ENCODE results near the gene ALG3.
A peak's percentile ranks its signal among the peaks of the same experiment; 100 is the strongest.

Gene ALG3

GRCh38 chr3:184249412-184250166 is 827 bp upstream of the ALG3 start, which contains the start of gene EEF1AKMT4:
Gene EEF1AKMT4 (plus strand): TSS chr3:184249672. CDS start chr3:184249695, 23 bp downstream.
- TF ChIP-seq POLR2A (IDR thresholded peaks at IDR 0.05; ENCODE audit: low read depth, low read length) (no peak), PAX5 (IDR thresholded peaks at IDR 0.05; ENCODE audit: insufficient read depth, low read length, severe bottlenecking) (peak; percentile 99), SPI1 (IDR thresholded peaks at IDR 0.05; ENCODE audit: low read depth, low read length) (peak; percentile 47)
- peak; percentile 92 for FAIRE-seq
- DNase-seq (ENCODE audit: insufficient read length, low spot score) = peak; percentile 93

GRCh38 chr3:184242297-184242685 is 6.5 kb downstream of the ALG3 start:
- TF ChIP-seq PAX5 (IDR thresholded peaks at IDR 0.05; ENCODE audit: insufficient read depth, low read length, severe bottlenecking) (no peak), POLR2A (IDR thresholded peaks at IDR 0.05; ENCODE audit: low read depth, low read length) (no peak), TAF1 (IDR thresholded peaks at IDR 0.05; ENCODE audit: low read depth, low read length) (no peak), POU2F2 (IDR thresholded peaks at IDR 0.05; ENCODE audit: low read depth, low read length) (no peak), POLR2AphosphoS5 (IDR thresholded peaks at IDR 0.05; ENCODE audit: low read depth, low read length) (no peak), SPI1 (IDR thresholded peaks at IDR 0.05; ENCODE audit: low read depth, low read length) (no peak)
- no peak for FAIRE-seq
- DNase-seq (ENCODE audit: insufficient read length, low spot score) = no peak

GRCh38 chr3:184241447-184242296 is 7.1 kb downstream of the ALG3 start:
- DNase-seq (ENCODE audit: insufficient read length, low spot score) (no peak), FAIRE-seq (no peak)
- no peak for TF ChIP-seq SPI1 (IDR thresholded peaks at IDR 0.05; ENCODE audit: low read depth, low read length)
- no peak for TF ChIP-seq TAF1 (IDR thresholded peaks at IDR 0.05; ENCODE audit: low read depth, low read length)
- TF ChIP-seq POU2F2 (IDR thresholded peaks at IDR 0.05; ENCODE audit: low read depth, low read length) = no peak
- TF ChIP-seq POLR2A (IDR thresholded peaks at IDR 0.05; ENCODE audit: low read depth, low read length) = no peak
- TF ChIP-seq POLR2AphosphoS5 (IDR thresholded peaks at IDR 0.05; ENCODE audit: low read depth, low read length) = no peak
- TF ChIP-seq PAX5 (IDR thresholded peaks at IDR 0.05; ENCODE audit: insufficient read depth, low read length, severe bottlenecking) = no peak

- TF ChIP-seq POU2F2 (IDR thresholded peaks at IDR 0.05; ENCODE audit: low read depth, low read length) (no peak), SPI1 (IDR thresholded peaks at IDR 0.05; ENCODE audit: low read depth, low read length) (no peak), TAF1 (IDR thresholded peaks at IDR 0.05; ENCODE audit: low read depth, low read length) (no peak), POLR2A (IDR thresholded peaks at IDR 0.05; ENCODE audit: low read depth, low read length) (no peak), PAX5 (IDR thresholded peaks at IDR 0.05; ENCODE audit: insufficient read depth, low read length, severe bottlenecking) (no peak), POLR2AphosphoS5 (IDR thresholded peaks at IDR 0.05; ENCODE audit: low read depth, low read length) (no peak)
- DNase-seq (ENCODE audit: insufficient read length, low spot score) (no peak), FAIRE-seq (no peak)
Observed at GRCh38 chr3:184241141-184241446, 7.7 kb downstream of the ALG3 start.

- no peak for DNase-seq (ENCODE audit: insufficient read length, low spot score)
- FAIRE-seq = no peak
- TF ChIP-seq PAX5 (IDR thresholded peaks at IDR 0.05; ENCODE audit: insufficient read depth, low read length, severe bottlenecking) = no peak
- no peak for TF ChIP-seq POLR2A (IDR thresholded peaks at IDR 0.05; ENCODE audit: low read depth, low read length)
- TF ChIP-seq POU2F2 (IDR thresholded peaks at IDR 0.05; ENCODE audit: low read depth, low read length) = no peak
- TF ChIP-seq SPI1 (IDR thresholded peaks at IDR 0.05; ENCODE audit: low read depth, low read length) = no peak
- no peak for TF ChIP-seq POLR2AphosphoS5 (IDR thresholded peaks at IDR 0.05; ENCODE audit: low read depth, low read length)
- TF ChIP-seq TAF1 (IDR thresholded peaks at IDR 0.05; ENCODE audit: low read depth, low read length) = no peak
Observed at GRCh38 chr3:184240384-184241140, 8.2 kb downstream of the ALG3 start.

- FAIRE-seq = no peak
- DNase-seq (ENCODE audit: insufficient read length, low spot score) = no peak
Observed at GRCh38 chr3:184239708-184240107, 9.1 kb downstream of the ALG3 start.

GRCh38 chr3:184239221-184239620 is 9.5 kb downstream of the ALG3 start:
- FAIRE-seq = no peak
- TF ChIP-seq POU2F2 (IDR thresholded peaks at IDR 0.05; ENCODE audit: low read depth, low read length) (no peak), PAX5 (IDR thresholded peaks at IDR 0.05; ENCODE audit: insufficient read depth, low read length, severe bottlenecking) (no peak), TAF1 (IDR thresholded peaks at IDR 0.05; ENCODE audit: low read depth, low read length) (no peak), POLR2A (IDR thresholded peaks at IDR 0.05; ENCODE audit: low read depth, low read length) (no peak)
- DNase-seq (ENCODE audit: insufficient read length, low spot score) = no peak

More at GRCh38 chr3:184239708-184240107, 9.1 kb downstream of the ALG3 start:
- TF ChIP-seq PAX5 (IDR thresholded peaks at IDR 0.05; ENCODE audit: insufficient read depth, low read length, severe bottlenecking) = no peak
- no peak for TF ChIP-seq POLR2A (IDR thresholded peaks at IDR 0.05; ENCODE audit: low read depth, low read length)
- TF ChIP-seq TAF1 (IDR thresholded peaks at IDR 0.05; ENCODE audit: low read depth, low read length) = no peak
- no peak for TF ChIP-seq POLR2AphosphoS5 (IDR thresholded peaks at IDR 0.05; ENCODE audit: low read depth, low read length)
- no peak for TF ChIP-seq SPI1 (IDR thresholded peaks at IDR 0.05; ENCODE audit: low read depth, low read length)
- no peak for TF ChIP-seq POU2F2 (IDR thresholded peaks at IDR 0.05; ENCODE audit: low read depth, low read length)

- TF ChIP-seq POLR2AphosphoS5 (IDR thresholded peaks at IDR 0.05; ENCODE audit: low read depth, low read length) (no peak), PAX5 (IDR thresholded peaks at IDR 0.05; ENCODE audit: insufficient read depth, low read length, severe bottlenecking) (no peak), POLR2A (IDR thresholded peaks at IDR 0.05; ENCODE audit: low read depth, low read length) (no peak), TAF1 (IDR thresholded peaks at IDR 0.05; ENCODE audit: low read depth, low read length) (no peak), POU2F2 (IDR thresholded peaks at IDR 0.05; ENCODE audit: low read depth, low read length) (no peak), SPI1 (IDR thresholded peaks at IDR 0.05; ENCODE audit: low read depth, low read length) (no peak)
- FAIRE-seq = no peak
- no peak for DNase-seq (ENCODE audit: insufficient read length, low spot score)
Observed at GRCh38 chr3:184238246-184238818, 10.4 kb downstream of the ALG3 start.
